Measurements from ENCODE around the gene VPS72. TPM values are rescaled to one million over a fixed set of nuclear protein-coding genes. Genes with fewer than 3 reads are reported as not detected.

Gene VPS72
- polyA plus RNA-seq, 1 donor (not counting 4 experiments of a cell fraction or from before 2014, with no cell fraction given), result 69.9 TPM

DNA sequence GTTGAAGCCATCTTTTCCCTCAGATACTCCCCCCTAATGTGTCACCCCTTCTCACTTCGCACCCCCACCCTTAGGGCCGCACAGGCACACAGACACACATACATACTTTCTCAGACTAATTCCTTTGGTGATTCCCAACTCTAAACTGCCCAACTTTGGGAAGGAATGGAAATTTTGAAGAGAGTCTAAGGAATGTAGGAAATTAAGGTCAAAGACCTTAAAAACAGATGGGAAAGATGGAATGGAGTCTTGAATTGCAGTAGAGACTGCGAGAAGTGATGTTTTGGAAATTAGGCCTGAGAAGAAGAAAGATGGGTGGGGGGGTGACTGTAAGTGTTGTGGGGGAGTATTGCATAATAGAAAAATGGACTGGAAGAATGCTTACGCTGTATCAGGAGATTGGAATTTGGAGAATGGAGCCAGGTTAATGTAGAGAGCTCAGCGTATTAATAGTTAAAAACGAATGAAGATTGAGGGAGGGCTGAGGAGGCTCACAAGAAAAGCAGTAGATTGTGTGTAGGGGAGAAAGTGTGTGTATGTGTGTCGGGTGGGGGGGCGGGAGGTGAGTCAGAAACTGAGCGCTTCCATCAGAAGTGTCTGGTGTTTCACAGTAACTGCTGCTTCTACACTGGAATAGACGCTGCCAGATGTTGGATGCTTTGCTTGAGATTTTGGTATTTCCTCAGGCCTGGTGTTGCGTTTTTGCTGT, 10.0 kb upstream of the VPS72 start:
- H3K9me1 ChIP-seq (ENCODE audit: control insufficient read depth, extremely low read depth, insufficient read depth, low read length), result peaks cover 3% of the 10 kb centered on the region
- dilution Hi-C loops (cut with MboI; ENCODE audit: extremely low pct_ligation_motif_present, low sequenced_read_pairs), result no loop called here
- peaks cover 31% of the 10 kb centered on the region for H3K4me1 ChIP-seq (ENCODE audit: control insufficient read depth, extremely low read depth, insufficient read depth, low read length)
- peak overlapping the region; percentile 97 for H3K9ac ChIP-seq (ENCODE audit: control insufficient read depth, extremely low read depth, insufficient read depth, low read length)
- no peaks in the 10 kb centered on the region for H3K27me3 ChIP-seq (ENCODE audit: control insufficient read depth, extremely low read depth, insufficient read depth, low read length)
- peaks cover 11% of the 10 kb centered on the region for H4K20me1 ChIP-seq (ENCODE audit: control insufficient read depth, extremely low read depth, insufficient read depth, low read length)
- DNase-seq (ENCODE audit: low read depth, low spot score) (no peak), FAIRE-seq (no peak)
- H3K4me3 ChIP-seq (ENCODE audit: control insufficient read depth in 2 of 3, extremely low read depth in 1 of 3, insufficient read depth in 2 of 3, low read depth in 1 of 3, low read length in 3 of 3), result peak overlapping the region; percentile 95 to 100 (median 99)
- no peak overlapping the region for H2AFZ ChIP-seq (ENCODE audit: control insufficient read depth, low read length)
- peaks cover 61% of the 10 kb centered on the region for H3K79me2 ChIP-seq (ENCODE audit: control insufficient read depth, insufficient read depth, low read length)
- peak overlapping the region; percentile 95 for H3K27ac ChIP-seq (ENCODE audit: control insufficient read depth, insufficient read depth, low read length)
- H3K9me3 ChIP-seq (ENCODE audit: control insufficient read depth, low read depth, low read length), result no peaks in the 10 kb centered on the region
- H3K4me2 ChIP-seq (ENCODE audit: control insufficient read depth, extremely low read depth, insufficient read depth, low read depth, low read length), result peak overlapping the region; percentile 94
- peaks cover 5 to 15% of the 10 kb centered on the region in 2 experiments for H3K36me3 ChIP-seq (ENCODE audit: control insufficient read depth in 2 of 2, extremely low read depth in 1 of 2, insufficient read depth in 2 of 2, low read length in 2 of 2)
- no peak for TF ChIP-seq EZH2 (IDR thresholded peaks at IDR 0.05; ENCODE audit: low read length)
- TF ChIP-seq, protein P1, sequence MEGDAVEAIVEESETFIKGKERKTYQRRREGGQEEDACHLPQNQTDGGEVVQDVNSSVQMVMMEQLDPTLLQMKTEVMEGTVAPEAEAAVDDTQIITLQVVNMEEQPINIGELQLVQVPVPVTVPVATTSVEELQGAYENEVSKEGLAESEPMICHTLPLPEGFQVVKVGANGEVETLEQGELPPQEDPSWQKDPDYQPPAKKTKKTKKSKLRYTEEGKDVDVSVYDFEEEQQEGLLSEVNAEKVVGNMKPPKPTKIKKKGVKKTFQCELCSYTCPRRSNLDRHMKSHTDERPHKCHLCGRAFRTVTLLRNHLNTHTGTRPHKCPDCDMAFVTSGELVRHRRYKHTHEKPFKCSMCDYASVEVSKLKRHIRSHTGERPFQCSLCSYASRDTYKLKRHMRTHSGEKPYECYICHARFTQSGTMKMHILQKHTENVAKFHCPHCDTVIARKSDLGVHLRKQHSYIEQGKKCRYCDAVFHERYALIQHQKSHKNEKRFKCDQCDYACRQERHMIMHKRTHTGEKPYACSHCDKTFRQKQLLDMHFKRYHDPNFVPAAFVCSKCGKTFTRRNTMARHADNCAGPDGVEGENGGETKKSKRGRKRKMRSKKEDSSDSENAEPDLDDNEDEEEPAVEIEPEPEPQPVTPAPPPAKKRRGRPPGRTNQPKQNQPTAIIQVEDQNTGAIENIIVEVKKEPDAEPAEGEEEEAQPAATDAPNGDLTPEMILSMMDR (optimal IDR thresholded peaks at IDR 0.05 in 1 of 3, IDR thresholded peaks at IDR 0.05 in 1 of 3, conservative IDR thresholded peaks at IDR 0.05 in 1 of 3; ENCODE audit: extremely low read depth in 1 of 3, insufficient read depth in 2 of 3, low read length in 3 of 3), result no peak

DNA sequence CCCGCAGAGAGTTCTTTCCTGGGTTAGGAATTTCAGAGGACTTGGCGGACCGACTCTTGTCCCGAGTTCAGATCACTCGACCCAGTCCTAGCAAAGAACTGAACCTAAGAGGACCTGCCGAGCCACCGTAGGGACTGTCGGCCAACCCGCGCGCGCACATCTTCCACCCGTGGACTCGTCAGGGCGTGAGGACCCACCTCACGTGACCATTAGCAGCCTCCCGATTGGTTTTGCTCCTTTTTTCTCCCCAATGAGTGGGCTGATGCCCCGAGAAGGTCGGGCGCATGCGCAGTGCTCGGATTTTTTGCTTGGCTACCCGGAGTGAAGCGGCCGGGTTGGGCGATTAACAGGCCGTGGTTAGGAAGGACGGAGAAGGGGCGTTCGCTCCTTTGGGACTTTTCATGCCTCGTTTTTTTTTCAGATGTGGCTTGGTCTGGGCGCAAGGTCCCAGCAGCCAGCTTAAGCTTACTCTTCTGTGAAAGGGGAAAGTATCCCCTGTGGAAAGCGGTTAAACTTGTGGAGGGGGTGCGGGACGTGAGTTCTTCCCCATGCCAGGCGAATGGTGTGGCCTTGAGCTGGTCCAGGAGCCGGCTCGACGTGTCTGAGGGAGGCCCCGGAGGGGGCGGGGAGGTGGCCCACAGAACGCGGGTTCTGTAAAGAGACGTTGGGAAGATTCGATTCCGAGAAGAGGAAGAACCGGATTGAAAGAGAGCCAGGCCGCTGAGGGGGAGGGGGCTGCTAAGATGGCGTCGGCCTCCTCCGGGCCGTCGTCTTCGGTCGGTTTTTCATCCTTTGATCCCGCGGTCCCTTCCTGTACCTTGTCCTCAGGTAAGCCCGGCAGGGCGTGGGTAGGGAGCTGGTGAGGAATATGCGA, 8.5 kb upstream of the VPS72 start, which contains the start of gene PIP5K1A:
Gene PIP5K1A, plus strand, starts transcription at position 299 of the 874 bp plus-strand sequence. Its CDS starts 445 bp downstream, at position 744.
- FAIRE-seq (peak; percentile 53), DNase-seq (ENCODE audit: low read depth, low spot score) (peak; percentile 93)
- peaks cover 11% of the 10 kb centered on the region for H4K20me1 ChIP-seq (ENCODE audit: control insufficient read depth, extremely low read depth, insufficient read depth, low read length)
- no peaks in the 10 kb centered on the region for H3K27me3 ChIP-seq (ENCODE audit: control insufficient read depth, extremely low read depth, insufficient read depth, low read length)
- peak within 1 kb of the TSS; percentile 68 for H2AFZ ChIP-seq (ENCODE audit: control insufficient read depth, low read length)
- peak within 1 kb of the TSS; percentile 95 for H3K27ac ChIP-seq (ENCODE audit: control insufficient read depth, insufficient read depth, low read length)
- H3K4me3 ChIP-seq (ENCODE audit: control insufficient read depth in 2 of 3, extremely low read depth in 1 of 3, insufficient read depth in 2 of 3, low read depth in 1 of 3, low read length in 3 of 3), result peak within 1 kb of the TSS; percentile 95 to 100 (median 99)
- TF ChIP-seq, protein P1 (optimal IDR thresholded peaks at IDR 0.05 in 1 of 3, IDR thresholded peaks at IDR 0.05 in 1 of 3, conservative IDR thresholded peaks at IDR 0.05 in 1 of 3; ENCODE audit: extremely low read depth in 1 of 3, insufficient read depth in 2 of 3, low read length in 3 of 3), result no peak
- no peak for TF ChIP-seq EZH2 (IDR thresholded peaks at IDR 0.05; ENCODE audit: low read length)
- dilution Hi-C loops (cut with MboI; ENCODE audit: extremely low pct_ligation_motif_present, low sequenced_read_pairs), result no loop called here
- peaks cover 46% of the 10 kb centered on the region for H3K79me2 ChIP-seq (ENCODE audit: control insufficient read depth, insufficient read depth, low read length)
- peaks cover 3% of the 10 kb centered on the region for H3K9me1 ChIP-seq (ENCODE audit: control insufficient read depth, extremely low read depth, insufficient read depth, low read length)
- H3K9me3 ChIP-seq (ENCODE audit: control insufficient read depth, low read depth, low read length), result no peaks in the 10 kb centered on the region
- H3K4me2 ChIP-seq (ENCODE audit: control insufficient read depth, extremely low read depth, insufficient read depth, low read depth, low read length), result peak within 1 kb of the TSS; percentile 94
- peak within 1 kb of the TSS; percentile 97 for H3K9ac ChIP-seq (ENCODE audit: control insufficient read depth, extremely low read depth, insufficient read depth, low read length)
- H3K4me1 ChIP-seq (ENCODE audit: control insufficient read depth, extremely low read depth, insufficient read depth, low read length), result peaks cover 40% of the 10 kb centered on the region
- H3K36me3 ChIP-seq (ENCODE audit: control insufficient read depth in 2 of 2, extremely low read depth in 1 of 2, insufficient read depth in 2 of 2, low read length in 2 of 2), result peaks cover 5 to 11% of the 10 kb centered on the region in 2 experiments

Measured in keratinocyte (primary cell).